ENCODE measurements around the gene ARHGEF28.

ARHGEF28 gene

DNA sequence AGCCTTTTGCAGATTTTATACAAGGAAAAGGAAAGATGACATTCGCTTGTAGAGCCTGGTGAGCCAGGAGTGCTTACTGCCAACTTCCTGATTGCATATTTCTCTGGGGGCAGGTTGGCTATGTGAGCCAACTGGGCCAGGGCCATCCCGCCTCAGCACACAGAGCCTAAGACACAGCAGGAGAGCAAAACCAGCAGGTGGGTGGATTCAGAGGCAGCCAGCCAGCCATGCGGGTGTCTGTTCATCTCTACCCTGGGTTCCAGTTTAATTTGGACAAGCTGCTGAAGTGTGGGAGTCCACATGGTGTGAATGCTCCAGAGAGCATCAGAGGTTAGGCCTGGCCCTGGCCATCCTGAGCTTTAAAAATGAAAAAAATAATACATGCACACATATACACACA is 291.4 kb downstream of the ARHGEF28 start:
- in situ Hi-C loops (cut with HindIII; ENCODE audit: low pct_ligation_motif_present, low pct_unique_long_range_greater_than_20kb, low sequenced_read_pairs): loop anchor here (25.0 kb wide), 1 partner anchor 745 kb away; no protein-coding TSS in a partner anchor
- DNase-seq: no peak

DNA sequence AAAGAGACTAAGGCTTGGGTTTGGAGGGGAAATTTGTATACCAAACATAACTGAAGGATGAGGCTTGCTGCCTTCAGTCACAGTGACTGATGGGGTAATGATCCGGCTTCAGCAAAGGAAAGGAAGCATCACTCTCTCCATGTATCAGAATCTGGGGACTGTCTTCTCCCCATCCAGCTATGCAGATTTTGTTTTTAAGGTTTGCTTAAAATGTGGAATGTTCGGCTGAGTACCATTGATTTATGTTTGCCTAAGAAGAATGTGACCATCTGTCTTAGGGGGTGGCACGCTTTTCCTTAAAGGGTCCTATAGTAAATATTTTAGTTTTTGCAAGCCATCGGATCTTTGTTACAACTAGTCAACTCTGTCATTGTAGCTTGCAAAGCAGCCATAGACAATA is 291.9 kb downstream of the ARHGEF28 start:
- no peak for DNase-seq
- in situ Hi-C loops (cut with HindIII; ENCODE audit: low pct_ligation_motif_present, low pct_unique_long_range_greater_than_20kb, low sequenced_read_pairs): loop anchor here (25.0 kb wide), 1 partner anchor 744 kb away; no protein-coding TSS in a partner anchor

GRCh38 chr5:73918791-73919221 is 292.8 kb downstream of the ARHGEF28 start:
- no peak for DNase-seq
- in situ Hi-C loops (cut with HindIII; ENCODE audit: low pct_ligation_motif_present, low pct_unique_long_range_greater_than_20kb, low sequenced_read_pairs): loop anchor here (25.0 kb wide), 1 partner anchor 743 kb away; no protein-coding TSS in a partner anchor

- no peak for DNase-seq
- in situ Hi-C loops (cut with HindIII; ENCODE audit: low pct_ligation_motif_present, low pct_unique_long_range_greater_than_20kb, low sequenced_read_pairs): loop anchor here (25.0 kb wide), 1 partner anchor 741 kb away; no protein-coding TSS in a partner anchor
Measured at GRCh38 chr5:73921741-73922140, 295.7 kb downstream of the ARHGEF28 start.

DNA sequence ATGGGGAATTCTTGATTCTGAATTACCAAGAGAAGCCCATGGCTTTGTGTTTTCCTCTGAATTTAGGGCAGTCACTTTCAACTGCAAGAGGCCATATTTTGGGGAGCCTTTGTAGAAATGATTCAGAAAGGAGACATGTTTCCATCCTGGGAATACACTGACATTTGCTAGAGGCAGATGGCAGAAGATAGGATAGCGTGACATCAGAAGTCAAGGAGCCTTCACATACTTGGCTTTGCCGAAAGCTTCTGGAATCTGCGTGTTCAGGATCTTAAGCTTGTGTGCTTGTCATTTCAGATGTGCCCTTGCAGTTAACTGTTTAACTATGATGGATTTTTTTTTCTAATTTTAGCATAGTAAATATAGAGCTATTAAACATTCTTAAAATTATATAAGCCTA is 296.2 kb downstream of the ARHGEF28 start:
- no peak for DNase-seq
- in situ Hi-C loops (cut with HindIII; ENCODE audit: low pct_ligation_motif_present, low pct_unique_long_range_greater_than_20kb, low sequenced_read_pairs): loop anchor here (25.0 kb wide), 1 partner anchor 740 kb away; no protein-coding TSS in a partner anchor

DNA sequence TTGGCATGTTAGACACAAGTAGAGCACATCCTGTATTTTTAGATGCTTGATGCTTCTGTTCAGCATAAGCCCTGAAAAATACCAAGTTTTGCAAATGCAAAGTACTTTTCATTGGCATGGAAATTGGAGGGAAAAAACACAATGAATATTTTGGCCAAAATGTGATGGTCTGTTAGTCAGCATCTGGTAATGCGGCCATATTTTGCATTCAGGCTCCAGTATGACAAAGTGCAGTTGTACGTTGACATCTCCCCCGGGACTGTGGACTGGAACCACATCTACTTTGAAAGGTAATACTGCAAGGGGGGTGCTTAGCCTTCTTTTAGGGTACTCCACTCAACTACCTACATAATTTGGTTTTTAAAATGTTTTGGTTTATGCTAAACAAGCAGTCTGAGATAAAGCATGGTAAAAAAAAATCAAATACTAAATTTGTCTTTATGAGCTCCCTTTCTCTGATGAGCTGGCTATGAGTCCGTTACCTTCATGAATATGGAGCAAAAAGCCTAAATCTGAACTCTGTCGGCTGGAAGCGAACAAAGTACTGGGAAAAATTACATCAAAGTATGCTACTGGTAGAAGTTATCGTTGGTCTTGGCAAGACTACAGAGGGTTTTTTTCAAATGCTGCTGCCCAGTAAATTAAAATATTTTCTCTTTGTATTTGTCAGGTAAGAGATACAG is 297.0 kb downstream of the ARHGEF28 start:
- DNase-seq: no peak
- in situ Hi-C loops (cut with HindIII; ENCODE audit: low pct_ligation_motif_present, low pct_unique_long_range_greater_than_20kb, low sequenced_read_pairs): loop anchor here (25.0 kb wide), 1 partner anchor 739 kb away; no protein-coding TSS in a partner anchor

DNA sequence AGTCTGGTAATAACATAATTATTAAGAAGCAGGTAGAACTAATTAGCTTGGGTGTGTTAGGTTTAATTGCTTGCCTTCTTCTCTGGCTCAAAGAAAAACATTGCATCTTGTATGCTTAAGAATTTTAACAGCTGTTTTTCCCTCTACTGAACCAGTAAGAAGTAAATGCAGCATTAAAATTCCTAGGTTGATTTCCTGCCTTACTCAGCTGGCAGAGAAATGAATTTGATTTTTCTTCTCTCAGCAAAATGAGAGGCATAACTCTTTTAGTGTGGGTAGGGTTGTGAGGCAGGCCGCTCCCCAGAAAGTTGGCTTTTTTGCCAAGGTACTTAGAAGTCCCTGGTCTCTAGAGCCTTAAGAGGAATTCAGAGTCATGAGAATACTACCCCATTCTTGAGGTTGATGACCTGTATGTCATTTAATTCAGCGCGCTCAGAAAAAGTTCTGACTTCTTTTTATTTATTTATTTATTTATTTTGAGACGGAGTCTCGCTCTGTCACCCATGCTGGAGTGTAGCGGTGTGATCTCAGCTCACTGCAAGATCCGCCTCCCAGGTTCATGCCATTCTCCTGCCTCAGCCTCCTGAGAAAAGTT is 302.6 kb downstream of the ARHGEF28 start:
- in situ Hi-C loops (cut with HindIII; ENCODE audit: low pct_ligation_motif_present, low pct_unique_long_range_greater_than_20kb, low sequenced_read_pairs): no loop called here
- DNase-seq: no peak

DNA sequence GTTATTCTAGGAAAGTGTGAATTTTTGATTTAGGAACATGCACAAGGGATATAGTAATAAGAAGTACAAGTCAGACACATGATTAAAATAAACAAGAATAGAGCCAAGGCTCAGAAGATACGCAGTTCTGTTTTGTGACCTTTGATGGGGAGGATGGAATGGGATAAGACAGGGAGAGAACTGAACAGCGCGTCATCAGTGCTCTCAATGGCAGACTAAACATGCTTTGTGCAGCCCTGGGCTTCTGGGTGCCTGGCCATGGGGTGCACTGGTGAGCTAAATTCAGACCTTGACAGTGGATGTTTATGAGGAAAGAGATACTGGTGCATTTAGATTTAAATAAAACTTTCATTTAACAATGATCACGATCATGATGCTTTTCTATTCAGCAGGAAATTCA is 309.7 kb downstream of the ARHGEF28 start:
- no peak for DNase-seq
- in situ Hi-C loops (cut with HindIII; ENCODE audit: low pct_ligation_motif_present, low pct_unique_long_range_greater_than_20kb, low sequenced_read_pairs): no loop called here

DNA sequence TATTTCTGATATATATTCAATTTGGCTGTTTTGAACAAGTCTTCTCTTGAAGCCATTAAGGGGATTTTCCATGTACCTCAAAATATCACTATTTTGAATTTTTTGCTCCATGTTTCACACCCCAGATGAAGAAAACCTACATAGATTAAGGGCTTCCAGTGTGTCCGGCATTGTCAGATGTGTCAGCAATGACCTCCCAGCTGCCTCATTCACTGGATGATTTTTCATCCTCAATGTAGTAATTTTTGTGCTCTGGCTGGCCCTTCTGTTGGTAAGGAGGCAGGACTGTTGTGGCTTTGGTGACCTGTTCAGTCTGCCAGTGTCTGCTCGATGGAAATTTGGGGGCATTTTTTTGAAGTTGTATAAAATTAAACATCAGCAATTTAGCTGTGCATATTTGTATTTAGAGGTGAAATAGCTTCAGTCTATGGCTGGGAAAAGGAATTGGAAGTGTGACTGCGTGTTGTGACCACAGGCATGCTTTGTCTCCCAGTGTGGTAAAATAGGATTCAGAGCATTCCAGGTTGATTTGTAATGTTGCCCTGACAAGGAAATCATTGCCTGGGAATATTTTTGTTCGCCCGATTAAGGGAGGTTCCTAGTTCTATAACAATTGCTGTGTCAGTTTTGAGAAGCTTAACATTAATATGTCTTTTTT is 312.4 kb downstream of the ARHGEF28 start:
- peak; percentile 96 for DNase-seq
- in situ Hi-C loops (cut with HindIII; ENCODE audit: low pct_ligation_motif_present, low pct_unique_long_range_greater_than_20kb, low sequenced_read_pairs): no loop called here

GRCh38 chr5:73938938-73939320 is 312.9 kb downstream of the ARHGEF28 start:
- no peak for DNase-seq
- in situ Hi-C loops (cut with HindIII; ENCODE audit: low pct_ligation_motif_present, low pct_unique_long_range_greater_than_20kb, low sequenced_read_pairs): no loop called here

- DNase-seq: peak; percentile 28
- in situ Hi-C loops (cut with HindIII; ENCODE audit: low pct_ligation_motif_present, low pct_unique_long_range_greater_than_20kb, low sequenced_read_pairs): no loop called here
Measured at GRCh38 chr5:73939557-73939956, 313.6 kb downstream of the ARHGEF28 start.

DNA sequence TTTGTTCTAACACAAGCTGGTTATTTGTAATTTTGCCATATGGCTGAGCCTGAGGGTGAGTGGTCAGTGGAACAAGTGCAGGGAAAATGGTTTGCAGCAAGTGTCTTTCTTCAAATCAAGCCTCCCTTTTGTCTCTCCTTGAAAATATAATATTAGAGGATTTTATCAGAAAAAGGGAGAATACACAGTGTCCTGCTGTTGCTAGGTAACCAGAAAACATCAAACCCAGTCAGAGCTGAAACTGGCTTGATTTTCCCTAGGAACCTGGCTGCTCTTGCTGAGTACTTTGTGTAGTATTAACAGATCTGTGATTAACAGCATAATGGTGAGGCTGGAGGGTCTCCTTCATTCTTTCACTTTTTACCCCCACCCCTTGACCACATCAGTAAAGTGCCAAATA is 314.0 kb downstream of the ARHGEF28 start:
- in situ Hi-C loops (cut with HindIII; ENCODE audit: low pct_ligation_motif_present, low pct_unique_long_range_greater_than_20kb, low sequenced_read_pairs): no loop called here
- DNase-seq: peak; percentile 24

GRCh38 chr5:73940801-73941200 is 314.8 kb downstream of the ARHGEF28 start:
- in situ Hi-C loops (cut with HindIII; ENCODE audit: low pct_ligation_motif_present, low pct_unique_long_range_greater_than_20kb, low sequenced_read_pairs): no loop called here
- no peak for DNase-seq

DNA sequence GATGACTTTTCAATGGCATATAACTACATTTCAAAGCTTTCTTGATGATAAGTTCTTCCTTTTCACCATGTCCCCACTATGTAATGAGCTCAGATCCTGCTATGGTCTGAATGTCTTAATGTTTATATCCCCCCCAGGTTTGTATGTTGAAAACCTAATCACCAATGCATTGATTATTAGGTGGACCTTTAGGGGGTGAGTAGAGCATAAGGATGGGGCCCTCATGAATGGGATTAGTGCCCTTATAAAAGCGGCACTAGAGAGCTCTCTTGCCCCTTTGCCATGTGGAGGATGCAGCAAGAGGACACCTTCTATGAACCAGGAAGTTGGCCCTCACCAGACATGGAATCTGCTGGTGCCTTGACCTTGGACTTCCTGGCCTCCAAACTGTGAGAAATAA is 316.8 kb downstream of the ARHGEF28 start:
- no peak for DNase-seq
- in situ Hi-C loops (cut with HindIII; ENCODE audit: low pct_ligation_motif_present, low pct_unique_long_range_greater_than_20kb, low sequenced_read_pairs): no loop called here

GRCh38 chr5:73943397-73943796 is 317.4 kb downstream of the ARHGEF28 start:
- in situ Hi-C loops (cut with HindIII; ENCODE audit: low pct_ligation_motif_present, low pct_unique_long_range_greater_than_20kb, low sequenced_read_pairs): no loop called here
- no peak for DNase-seq

DNA sequence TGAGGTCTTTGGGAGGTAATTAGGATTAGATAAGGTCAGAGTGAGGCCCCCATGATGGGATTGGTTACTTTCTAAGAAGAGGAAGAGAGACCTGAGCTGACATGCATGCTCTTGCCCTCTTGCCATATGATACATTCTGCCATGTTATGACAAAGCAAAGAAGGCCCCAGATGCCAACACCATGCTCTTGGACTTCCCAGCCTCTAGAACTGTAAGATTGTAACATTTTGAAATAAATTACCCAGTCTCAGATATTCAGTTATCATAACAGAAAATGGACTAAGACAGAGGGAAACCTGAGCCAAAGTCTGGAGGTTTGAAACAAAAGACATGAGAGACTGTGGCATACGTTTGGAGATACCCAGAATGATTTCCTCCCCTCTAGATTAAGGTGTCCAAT is 318.6 kb downstream of the ARHGEF28 start:
- in situ Hi-C loops (cut with HindIII; ENCODE audit: low pct_ligation_motif_present, low pct_unique_long_range_greater_than_20kb, low sequenced_read_pairs): no loop called here
- no peak for DNase-seq

DNA sequence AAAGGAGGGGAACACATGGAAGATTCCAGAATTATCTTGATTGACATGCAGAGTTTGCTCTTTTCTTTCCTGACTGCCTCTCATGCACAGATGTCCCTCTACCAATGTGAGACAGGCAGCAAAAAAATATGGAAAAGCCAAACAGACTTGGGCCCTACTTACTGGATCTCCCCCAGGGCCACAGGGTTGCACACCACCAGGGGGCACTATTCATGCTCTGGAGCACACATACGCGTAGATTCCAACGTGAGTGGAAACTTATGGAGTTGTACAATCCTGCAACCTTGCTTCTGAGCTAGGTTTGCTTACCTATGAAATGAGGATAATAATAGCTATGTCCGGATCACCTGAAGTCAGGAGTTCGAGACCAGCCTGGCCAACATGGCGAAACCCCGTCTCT is 319.5 kb downstream of the ARHGEF28 start:
- in situ Hi-C loops (cut with HindIII; ENCODE audit: low pct_ligation_motif_present, low pct_unique_long_range_greater_than_20kb, low sequenced_read_pairs): no loop called here
- peak; percentile 9 for DNase-seq

DNA sequence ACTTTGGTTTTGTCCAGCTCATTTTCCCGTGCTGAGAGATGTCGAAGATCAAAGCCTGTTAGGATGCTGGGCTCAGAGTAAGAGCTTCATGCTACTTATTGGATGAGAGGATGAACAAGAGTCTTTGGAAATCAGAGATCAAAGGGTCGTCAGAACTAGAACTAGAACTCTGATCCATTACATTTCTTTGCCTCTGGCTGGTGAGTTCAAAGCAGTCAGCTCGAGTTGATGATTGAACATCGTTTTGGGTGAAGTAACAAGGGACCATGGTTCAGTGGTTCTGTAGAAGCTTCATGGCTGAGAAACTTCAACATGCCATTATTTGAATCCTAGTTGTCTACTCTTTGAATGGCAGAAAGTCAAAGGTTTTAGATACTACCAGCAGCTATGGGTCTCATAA is 320.3 kb downstream of the ARHGEF28 start:
- in situ Hi-C loops (cut with HindIII; ENCODE audit: low pct_ligation_motif_present, low pct_unique_long_range_greater_than_20kb, low sequenced_read_pairs): no loop called here
- peak; percentile 77 for DNase-seq

DNA sequence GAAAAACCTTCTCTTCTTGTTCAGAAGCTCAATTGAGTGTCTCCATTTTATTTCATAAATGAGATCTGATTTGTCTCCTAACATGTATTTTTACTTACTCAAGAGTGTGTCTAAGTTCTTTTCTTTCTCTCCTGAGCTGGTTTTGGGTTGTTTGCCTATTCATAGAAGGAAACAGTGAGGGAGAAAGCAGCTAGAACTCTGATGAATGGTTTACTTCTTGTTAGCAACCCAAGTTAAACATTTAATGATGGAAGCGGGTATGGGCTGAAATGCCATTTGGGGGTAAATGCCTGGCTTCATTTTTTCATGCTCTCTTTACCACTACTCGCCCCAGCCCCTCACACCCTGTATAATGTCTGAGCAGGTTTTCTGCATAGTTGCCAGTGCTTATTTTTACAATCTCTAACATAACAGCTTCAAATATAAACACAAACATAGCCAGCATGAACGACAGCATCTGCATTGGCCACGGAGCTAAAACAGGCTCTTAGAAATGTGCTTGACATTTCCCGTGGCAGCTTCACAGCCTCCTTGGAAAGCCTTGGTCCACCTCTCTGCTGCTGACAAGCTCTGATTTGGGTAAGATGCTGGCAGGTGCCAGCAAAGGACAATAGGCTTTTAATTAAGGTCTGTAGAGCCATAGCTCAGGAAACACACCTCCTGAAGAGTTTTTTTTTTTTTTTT is 321.1 kb downstream of the ARHGEF28 start:
- in situ Hi-C loops (cut with HindIII; ENCODE audit: low pct_ligation_motif_present, low pct_unique_long_range_greater_than_20kb, low sequenced_read_pairs): no loop called here
- DNase-seq: peak; percentile 59
